ENCODE results near the gene CKM. TPM values are rescaled to one million over a fixed set of nuclear protein-coding genes. Genes with fewer than 3 reads are reported as not detected.
"Not testable (repeated sequence)": the region's sequence is repeated elsewhere in the genome, so short reads cannot be mapped to it uniquely, and the experiment has no call there.

Gene CKM
- total RNA-seq, 4 donors from 2014 or later: 18,507 to 37,792 (median 27,366) TPM

DNA sequence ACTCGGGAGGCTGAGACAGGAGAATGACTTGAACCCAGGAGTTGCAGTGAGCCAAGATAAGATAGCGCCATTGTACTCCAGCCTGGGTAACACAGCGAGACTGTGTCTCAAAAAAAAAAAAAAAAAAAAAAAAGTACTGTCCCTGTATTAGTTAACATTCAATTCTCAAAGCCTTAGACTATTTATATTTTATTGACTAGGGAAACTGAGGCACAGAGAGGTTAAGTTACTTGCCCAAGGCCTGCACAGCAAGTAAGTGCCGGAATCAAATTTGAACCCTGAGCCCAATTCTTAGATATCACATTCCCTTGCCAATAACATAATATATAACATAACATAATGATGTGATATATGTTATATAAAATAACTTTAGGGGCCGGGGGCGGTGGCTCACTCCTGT lies 17.0 kb upstream of the CKM start:
- TF ChIP-seq POLR2A (IDR thresholded peaks at IDR 0.05): no peak
- no peak for TF ChIP-seq CTCF (IDR thresholded peaks at IDR 0.05 in 4 of 5, conservative IDR thresholded peaks at IDR 0.05 in 1 of 5)
- H3K4me3 ChIP-seq: no peak overlapping the region
- peaks cover 3 to 17% (median 15%) of the 10 kb centered on the region in 3 donors for H3K27me3 ChIP-seq
- ATAC-seq (no peak), DNase-seq (no peak)
- H3K9me3 ChIP-seq: no peaks in the 10 kb centered on the region
- peaks cover 4 to 6% of the 10 kb centered on the region in 2 donors for H3K4me1 ChIP-seq
- intact Hi-C loops (cut with DNase I; ENCODE audit: low total_unique reads) (loop anchor here (2.0 to 5.0 kb wide), 2 partner anchors 37 to 177 kb away; no protein-coding TSS in a partner anchor), in situ Hi-C loops (cut with MboI; ENCODE audit: low sequenced_read_pairs in 4 of 4) (loop anchor here in 2 of 4 donors (5.0 kb wide), 2 partner anchors 87 to 92 kb away; partner anchors contain the start of genes EXOC3L2 (in 1 of the 2) and MARK4 (in 1 of the 2))
- H3K27ac ChIP-seq: no peak overlapping the region
- no peaks in the 10 kb centered on the region for H3K36me3 ChIP-seq

DNA sequence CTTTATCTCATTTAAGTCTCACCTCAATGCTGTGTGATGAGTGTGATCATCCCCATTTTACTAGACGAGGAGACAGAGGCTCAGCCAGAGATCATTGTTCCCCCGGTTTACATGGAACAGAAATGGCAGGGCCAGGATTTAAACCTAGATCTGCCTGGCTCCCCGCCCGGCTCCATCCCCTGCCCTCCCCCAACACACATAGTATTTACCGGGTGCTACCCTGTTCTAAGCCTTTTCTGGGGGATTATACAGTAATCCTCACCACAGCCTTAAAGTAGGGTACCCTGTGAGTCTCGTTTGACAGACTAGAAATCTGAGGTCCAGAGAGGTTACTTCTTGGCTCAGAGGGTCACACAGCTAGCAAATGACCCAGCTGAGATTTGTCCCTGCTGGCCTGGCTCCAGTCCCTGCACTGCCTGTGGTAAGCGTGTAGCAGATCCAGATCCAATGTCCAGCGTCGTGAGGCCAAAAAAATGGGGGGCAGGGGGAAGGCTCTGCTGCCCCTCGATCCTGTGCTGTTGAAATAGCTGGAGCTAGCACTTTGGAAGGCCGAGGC lies 14.1 kb upstream of the CKM start:
- no peak overlapping the region for H3K27ac ChIP-seq
- H3K9me3 ChIP-seq: no peaks in the 10 kb centered on the region
- in situ Hi-C loops (cut with MboI; ENCODE audit: low sequenced_read_pairs in 4 of 4) (loop anchor here in 2 of 4 donors (5.0 kb wide), 2 partner anchors 84 to 89 kb away; partner anchors contain the start of genes EXOC3L2 (in 1 of the 2) and MARK4 (in 1 of the 2)), intact Hi-C loops (cut with DNase I; ENCODE audit: low total_unique reads) (loop anchor here (5.0 kb wide), 1 partner anchor 34 kb away; no protein-coding TSS in a partner anchor)
- peaks cover 4 to 6% of the 10 kb centered on the region in 2 donors for H3K4me1 ChIP-seq
- DNase-seq: no peak
- no peak for TF ChIP-seq CTCF (IDR thresholded peaks at IDR 0.05 in 4 of 5, conservative IDR thresholded peaks at IDR 0.05 in 1 of 5)
- no peak for TF ChIP-seq POLR2A (IDR thresholded peaks at IDR 0.05)
- ATAC-seq: no peak
- H3K27me3 ChIP-seq: peaks cover 3 to 17% (median 15%) of the 10 kb centered on the region in 3 donors
- H3K4me3 ChIP-seq: no peak overlapping the region
- no peaks in the 10 kb centered on the region for H3K36me3 ChIP-seq

DNA sequence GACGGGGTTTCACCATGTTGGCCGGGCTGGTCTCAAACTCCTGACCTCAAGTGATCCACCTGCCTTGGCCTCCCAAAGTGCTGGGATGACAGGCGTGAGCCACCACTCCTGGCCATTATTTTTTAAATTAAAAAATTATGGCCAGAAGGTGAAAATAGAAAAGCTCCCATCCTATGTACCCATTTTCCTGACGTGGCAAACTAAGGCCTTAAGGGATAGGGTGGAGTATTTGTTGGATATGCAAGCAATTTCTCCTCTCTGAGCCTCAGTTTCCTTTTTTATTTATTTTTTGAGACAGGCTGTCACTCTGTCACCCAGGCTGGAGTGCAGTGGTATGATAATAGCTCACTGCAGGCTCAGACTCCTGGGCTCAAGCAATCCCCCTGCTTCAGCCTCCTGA lies 12.2 kb upstream of the CKM start:
- in situ Hi-C loops (cut with MboI; ENCODE audit: low sequenced_read_pairs in 4 of 4): loop anchor here in 2 of 4 donors (5.0 kb wide), 2 partner anchors 83 to 88 kb away; partner anchors contain the start of genes EXOC3L2 (in 1 of the 2) and MARK4 (in 1 of the 2)
- H3K27ac ChIP-seq: peak overlapping the region in 1 of 4 donors; percentile 38
- not testable (repeated sequence) for ATAC-seq, H3K36me3 ChIP-seq, H3K27me3 ChIP-seq, H3K4me1 ChIP-seq, DNase-seq, H3K9me3 ChIP-seq, H3K4me3 ChIP-seq
- intact Hi-C loops (cut with DNase I; ENCODE audit: low total_unique reads): loop anchor here (5.0 kb wide), 1 partner anchor 33 kb away; no protein-coding TSS in a partner anchor

DNA sequence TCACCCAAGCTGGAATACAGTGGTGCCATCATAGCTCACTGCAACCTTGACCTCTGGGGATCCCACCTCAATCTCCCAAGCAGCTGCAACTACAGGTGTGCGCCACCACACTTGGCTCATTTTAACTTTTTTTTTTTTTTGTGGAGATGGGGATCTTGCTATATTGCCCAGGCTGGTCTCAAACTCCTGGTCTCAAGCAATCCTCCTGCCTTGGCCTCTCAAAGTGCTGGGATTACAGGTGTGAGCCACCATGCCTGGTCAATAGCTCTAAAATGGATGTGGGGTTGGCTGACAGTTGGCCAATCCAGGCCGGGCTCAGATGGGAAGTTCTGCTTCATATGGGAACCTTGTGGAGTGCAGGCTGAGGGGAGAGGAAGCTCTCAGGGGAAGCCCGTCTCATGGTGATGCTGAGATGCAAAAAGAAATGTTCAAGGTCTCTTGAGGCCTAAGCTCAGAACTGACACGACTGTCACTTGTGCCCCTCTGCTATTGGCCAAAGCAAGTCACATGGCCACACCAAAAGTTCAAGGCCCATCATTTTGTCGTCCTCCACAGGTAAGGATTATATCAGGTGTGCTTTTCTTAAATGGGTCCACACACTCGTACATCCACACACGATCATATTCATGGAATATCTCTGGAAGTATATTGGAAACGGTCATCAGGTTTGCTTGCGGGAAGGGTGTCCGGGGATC lies 11.1 kb upstream of the CKM start:
- no peaks in the 10 kb centered on the region for H3K27me3 ChIP-seq
- no peaks in the 10 kb centered on the region for H3K9me3 ChIP-seq
- ATAC-seq (no peak), DNase-seq (no peak)
- H3K36me3 ChIP-seq: no peaks in the 10 kb centered on the region
- TF ChIP-seq CTCF (IDR thresholded peaks at IDR 0.05 in 4 of 5, conservative IDR thresholded peaks at IDR 0.05 in 1 of 5) (no peak), POLR2A (IDR thresholded peaks at IDR 0.05) (no peak)
- in situ Hi-C loops (cut with MboI; ENCODE audit: low sequenced_read_pairs in 4 of 4) (no loop called here), intact Hi-C loops (cut with DNase I; ENCODE audit: low total_unique reads) (no loop called here)
- no peak overlapping the region for H3K27ac ChIP-seq
- no peak overlapping the region for H3K4me3 ChIP-seq
- peaks cover 5 to 7% of the 10 kb centered on the region in 2 donors for H3K4me1 ChIP-seq

- Histone ChIP-seq H3K27ac (no peak overlapping the region), H3K27me3 (no peaks in the 10 kb centered on the region), H3K36me3 (no peaks in the 10 kb centered on the region), H3K4me1 (peaks cover 12 to 16% of the 10 kb centered on the region in 2 donors), H3K4me3 (no peak overlapping the region), H3K9me3 (no peaks in the 10 kb centered on the region)
- ATAC-seq (no peak), DNase-seq (no peak)
- intact Hi-C loops (cut with DNase I; ENCODE audit: low total_unique reads): no loop called here
- in situ Hi-C loops (cut with MboI; ENCODE audit: low sequenced_read_pairs in 4 of 4): no loop called here
- TF ChIP-seq CTCF (IDR thresholded peaks at IDR 0.05 in 4 of 5, conservative IDR thresholded peaks at IDR 0.05 in 1 of 5) (no peak), POLR2A (IDR thresholded peaks at IDR 0.05) (no peak)
Observed at GRCh38 chr19:45331411-45331810, 8.7 kb upstream of the CKM start.
